SIG-M5 (cell line): Measurements from ENCODE around the gene KRT13.
A peak's percentile ranks its signal among the peaks of the same experiment; 100 is the strongest.

Source experiments
- DNase-seq: peaks from one replicate; lab custom pipeline; 2025; lab: John Stamatoyannopoulos, UW

KRT13 gene

GRCh38 chr17:41494524-41494923 lies 10.9 kb downstream of the KRT13 start:
- DNase-seq: no peak

- no peak for DNase-seq
These were observed 12.6 kb downstream of the KRT13 start for GRCh38 chr17:41492771-41493170.

- DNase-seq: no peak
These were observed 13.1 kb downstream of the KRT13 start for GRCh38 chr17:41492351-41492750.

- DNase-seq: no peak
These were observed 13.9 kb downstream of the KRT13 start for GRCh38 chr17:41491476-41491875.

GRCh38 chr17:41490000-41490990 lies 15.1 kb downstream of the KRT13 start:
- no peak for DNase-seq

GRCh38 chr17:41489531-41489930 lies 15.9 kb downstream of the KRT13 start, which contains the start of gene KRT36:
TSS of gene KRT36 (minus strand) at chr17:41489910. CDS start at chr17:41489864, 46 bp downstream.
- no peak for DNase-seq

- DNase-seq: no peak
These were observed 18.4 kb downstream of the KRT13 start for GRCh38 chr17:41486809-41487530.

GRCh38 chr17:41486316-41486715 lies 19.1 kb downstream of the KRT13 start:
- DNase-seq: no peak

- DNase-seq: no peak
These were observed 20.2 kb downstream of the KRT13 start for GRCh38 chr17:41484920-41485904.

- DNase-seq: no peak
These were observed 21.2 kb downstream of the KRT13 start for GRCh38 chr17:41483991-41484826.

- no peak for DNase-seq
These were observed 21.9 kb downstream of the KRT13 start for GRCh38 chr17:41483531-41483930.

GRCh38 chr17:41481036-41481435 lies 24.4 kb downstream of the KRT13 start, which contains the start of gene KRT35:
TSS of gene KRT35 (minus strand) at chr17:41481151. CDS start at chr17:41481097, 54 bp downstream.
- DNase-seq: no peak

- no peak for DNase-seq
These were observed 24.8 kb downstream of the KRT13 start for GRCh38 chr17:41480581-41480980.

GRCh38 chr17:41480136-41480535 lies 25.3 kb downstream of the KRT13 start:
- DNase-seq: peak; percentile 51

GRCh38 chr17:41478237-41478636 lies 27.2 kb downstream of the KRT13 start:
- no peak for DNase-seq

GRCh38 chr17:41476866-41477815 lies 28.3 kb downstream of the KRT13 start:
- DNase-seq: no peak

GRCh38 chr17:41475421-41475820 lies 30.0 kb downstream of the KRT13 start:
- DNase-seq: no peak

- no peak for DNase-seq
These were observed 30.5 kb downstream of the KRT13 start for GRCh38 chr17:41474863-41475262.

GRCh38 chr17:41468346-41468745 lies 37.1 kb downstream of the KRT13 start:
- no peak for DNase-seq
